NCI-H2196 (cell line): ENCODE measurements around the gene MROH7.
A peak's percentile ranks its signal among the peaks of the same experiment; 100 is the strongest.

Experiments used
- DNase-seq: peaks from one replicate; lab custom pipeline; 2025; ENCODE audit not compliant: unreplicated experiment; lab: John Stamatoyannopoulos, UW

The MROH7 gene

GRCh38 chr1:54649921-54650320 lies 8.3 kb downstream of the MROH7 start:
- no peak for DNase-seq

GRCh38 chr1:54650417-54650816 lies 8.8 kb downstream of the MROH7 start:
- DNase-seq, result no peak

DNA sequence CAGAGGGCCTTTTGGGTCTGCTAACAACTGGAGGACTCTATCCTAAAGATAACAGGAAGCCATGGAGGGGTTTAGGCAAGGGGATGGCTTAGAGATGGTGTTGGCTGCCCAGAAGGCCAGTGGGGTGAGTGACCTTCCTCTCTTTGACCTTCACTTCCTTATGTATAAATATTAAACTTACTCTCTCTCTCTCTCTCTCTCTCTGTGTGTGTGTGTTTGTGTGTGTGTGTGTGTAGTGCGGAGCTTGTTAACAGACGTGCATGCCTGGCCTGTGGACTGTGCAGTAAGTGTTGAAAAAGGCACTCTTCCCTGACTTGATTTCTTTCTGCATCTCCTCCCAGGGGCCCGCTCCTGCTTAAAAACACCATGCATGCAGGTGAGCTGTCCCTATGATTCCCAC lies 10.0 kb downstream of the MROH7 start:
- no peak for DNase-seq

- DNase-seq, result no peak
Measured at GRCh38 chr1:54652168-54652567, 10.6 kb downstream of the MROH7 start.

GRCh38 chr1:54653036-54653435 lies 11.4 kb downstream of the MROH7 start:
- DNase-seq, result no peak

- DNase-seq, result no peak
Measured at GRCh38 chr1:54658164-54658913, 16.8 kb downstream of the MROH7 start.

DNA sequence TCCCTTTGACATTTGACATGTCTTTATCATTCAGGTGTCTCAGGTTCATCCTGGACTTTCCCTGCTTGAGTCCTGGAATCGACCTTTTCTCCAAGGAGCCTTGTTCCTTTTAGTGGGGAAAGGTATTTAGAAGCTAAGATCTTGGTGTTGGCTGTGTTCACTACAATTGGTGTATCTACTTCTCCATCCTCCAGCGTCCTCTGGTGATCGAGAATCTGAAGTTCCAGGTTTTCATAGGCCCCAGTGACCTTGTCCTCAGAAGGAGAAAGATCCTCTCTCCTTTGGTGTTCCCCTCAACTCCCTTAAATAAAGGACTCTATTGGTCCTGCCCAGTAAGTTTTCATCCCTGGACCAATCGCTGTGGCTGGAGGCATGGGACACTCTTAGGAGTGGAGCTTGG lies 22.1 kb downstream of the MROH7 start:
- DNase-seq, result no peak

GRCh38 chr1:54664364-54664763 lies 22.8 kb downstream of the MROH7 start:
- DNase-seq, result no peak

DNA sequence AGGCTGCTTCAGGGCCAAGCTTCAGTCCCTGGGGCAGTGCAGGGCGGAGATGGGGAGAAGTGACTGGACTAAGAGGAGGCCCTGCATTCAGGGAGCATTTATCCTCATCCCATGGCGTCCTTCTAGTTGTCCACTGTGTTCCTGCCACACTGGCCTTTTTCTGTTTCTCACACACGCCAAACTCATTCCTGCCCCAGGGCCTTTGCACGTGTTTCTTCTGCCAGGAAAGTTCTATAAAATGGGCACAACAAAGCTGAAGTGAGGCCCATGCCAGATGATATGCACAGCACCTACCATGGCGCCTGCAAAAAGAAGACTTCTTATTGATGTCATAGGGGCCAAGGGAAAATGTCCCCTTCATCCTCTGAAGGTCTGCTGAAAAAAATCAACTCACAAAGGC lies 24.3 kb downstream of the MROH7 start:
- no peak for DNase-seq

- no peak for DNase-seq
Measured at GRCh38 chr1:54666333-54666732, 24.7 kb downstream of the MROH7 start.

DNA sequence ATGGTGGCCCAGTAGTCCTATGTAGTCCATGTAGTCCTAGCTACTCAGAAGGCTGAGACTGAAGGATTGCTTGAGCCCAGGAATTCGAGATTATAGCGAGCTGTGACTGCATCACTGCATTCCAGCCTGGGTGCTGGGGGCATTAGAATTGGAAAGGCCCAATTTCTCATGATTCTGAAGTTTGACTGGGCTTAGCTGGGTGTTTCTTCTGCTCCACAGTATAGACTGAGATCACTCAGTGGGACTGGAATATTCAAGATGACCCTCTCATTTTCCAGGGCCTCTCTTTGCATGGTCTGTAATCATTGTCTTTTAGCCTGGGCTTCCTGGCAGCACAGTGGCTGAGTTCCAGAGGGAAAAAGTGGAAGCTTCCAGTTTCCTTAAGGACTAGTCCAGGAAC lies 26.2 kb downstream of the MROH7 start:
- no peak for DNase-seq

GRCh38 chr1:54668567-54668966 lies 27.0 kb downstream of the MROH7 start:
- DNase-seq, result no peak

DNA sequence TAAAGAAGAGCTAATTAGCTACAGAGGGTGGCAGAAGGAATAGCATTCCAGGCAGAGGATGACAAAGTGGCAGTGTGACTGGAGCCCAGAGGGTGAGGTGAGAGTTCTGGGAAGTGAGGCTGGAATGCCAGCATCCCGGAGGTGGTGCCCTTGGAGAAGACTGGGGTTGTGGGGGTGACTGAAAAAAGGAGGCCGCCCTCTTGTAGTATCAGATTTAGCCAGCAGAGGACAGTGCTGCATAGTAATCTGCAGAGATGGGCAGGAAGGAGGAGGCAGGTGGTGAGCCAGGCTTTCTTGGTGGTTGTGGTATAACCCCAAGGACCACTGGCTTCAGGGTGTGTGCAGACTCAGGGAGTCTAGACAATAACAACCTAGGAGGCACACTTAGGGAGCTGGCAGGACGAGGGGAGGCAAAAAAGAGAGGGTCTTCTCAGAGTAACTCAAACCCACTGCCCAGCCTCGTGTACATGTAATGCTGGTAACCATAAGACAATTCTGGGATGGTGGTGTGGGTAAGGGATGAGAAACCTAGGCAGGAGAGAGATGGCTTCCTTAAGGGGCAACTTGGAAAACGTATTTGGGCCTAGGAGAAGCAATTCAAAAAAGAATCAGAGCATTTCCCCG lies 30.5 kb downstream of the MROH7 start:
- DNase-seq, result peak; percentile 63

- DNase-seq, result no peak
Measured at GRCh38 chr1:54678776-54679643, 37.4 kb downstream of the MROH7 start.

GRCh38 chr1:54679706-54680105 lies 38.1 kb downstream of the MROH7 start:
- no peak for DNase-seq

- DNase-seq, result no peak
Measured at GRCh38 chr1:54680387-54680786, 38.8 kb downstream of the MROH7 start.

- DNase-seq, result peak; percentile 78
Measured at GRCh38 chr1:54681358-54681757, 39.8 kb downstream of the MROH7 start.

- no peak for DNase-seq
Measured at GRCh38 chr1:54683453-54683852, 41.9 kb downstream of the MROH7 start.

DNA sequence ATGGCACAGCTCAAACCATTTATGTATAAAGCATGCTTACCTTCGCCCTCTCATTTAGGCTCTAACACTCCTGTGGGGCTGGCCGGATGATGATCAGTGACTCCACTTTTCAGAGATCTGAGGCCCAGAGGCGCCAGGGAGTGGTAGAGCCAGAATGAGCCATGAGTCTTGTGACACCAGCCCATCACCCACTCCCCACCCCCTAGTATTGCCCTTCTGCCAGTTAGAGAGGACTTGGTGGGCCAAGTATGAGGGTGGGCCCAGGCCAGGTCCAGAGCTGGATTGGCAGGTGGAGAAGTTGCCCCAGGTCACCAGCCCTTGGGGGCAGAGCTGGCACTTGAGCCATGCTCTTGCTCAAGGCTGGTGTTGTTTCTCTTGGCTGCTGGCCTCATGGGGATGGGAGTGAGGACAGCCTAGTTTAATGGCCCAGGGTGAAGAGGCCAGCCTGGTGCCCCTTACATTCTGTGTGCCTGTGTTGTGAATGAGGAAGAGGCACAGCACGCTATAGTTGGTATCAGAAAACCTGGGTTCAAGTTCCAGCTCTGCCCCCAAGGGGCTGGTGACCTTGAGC lies 43.8 kb downstream of the MROH7 start:
- no peak for DNase-seq

- no peak for DNase-seq
Measured at GRCh38 chr1:54686155-54686554, 44.6 kb downstream of the MROH7 start.

GRCh38 chr1:54694771-54695170 lies 53.2 kb downstream of the MROH7 start:
- no peak for DNase-seq

DNA sequence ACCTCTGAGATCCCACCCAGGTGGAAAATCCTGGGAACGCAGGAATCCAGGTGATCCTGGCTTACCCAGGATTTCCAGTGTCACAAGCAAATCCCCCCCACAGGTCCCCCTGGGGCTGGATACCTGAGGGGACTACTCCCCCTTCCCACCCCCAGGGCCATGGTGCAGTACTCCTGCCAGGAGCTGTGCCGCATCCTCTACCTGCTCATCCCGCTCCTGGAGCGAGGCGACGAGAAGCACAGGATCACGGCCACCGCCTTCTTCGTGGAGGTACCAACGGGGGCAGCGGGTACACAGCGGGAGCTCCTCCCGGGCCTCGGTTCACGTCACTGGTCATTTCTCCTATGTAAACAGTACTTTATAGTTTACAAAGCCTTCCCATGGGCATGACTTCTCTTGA lies 53.6 kb downstream of the MROH7 start:
- DNase-seq, result no peak
